Sigmoid colon (tissue), 4 donors: Measurements from ENCODE around the gene MBLAC2.

Experiments used
- CTCF ChIP-seq, 4 experiments: fragments of 450-650 bp in 3 of 4; fragments of 200-600 bp in 1 of 4; IDR thresholded peaks; one replicate each; pipeline ENCODE4 v1.5.1; 2016 to 2019; ENCODE audit warnings: antibody characterized with exemption in 4 of 4, mild to moderate bottlenecking in 3 of 4, moderate library complexity in 2 of 4
- EP300 ChIP-seq, 4 donors: sonication (generic); formaldehyde crosslinking; IDR thresholded peaks; one replicate each; pipeline ENCODE4 v1.6.1; 2017; ENCODE audit warnings: antibody characterized with exemption in 4 of 4
- POLR2A ChIP-seq, 2 donors: fragments of 450-650 bp; IDR thresholded peaks; one replicate each; pipeline ENCODE4 v1.6.1; 2016; ENCODE audit warnings: antibody characterized with exemption in 2 of 2, mild to moderate bottlenecking in 2 of 2, moderate library complexity in 2 of 2
- POLR2AphosphoS5 ChIP-seq, 4 donors: sonication (generic); formaldehyde crosslinking; IDR thresholded peaks; one replicate each; pipeline ENCODE4 v1.6.1; 2017; ENCODE audit warnings: antibody characterized with exemption in 4 of 4

- no peak for TF ChIP-seq CTCF (IDR thresholded peaks at IDR 0.05)
- TF ChIP-seq POLR2AphosphoS5 (IDR thresholded peaks at IDR 0.05) = no peak
- no peak for TF ChIP-seq EP300 (IDR thresholded peaks at IDR 0.05)
- TF ChIP-seq POLR2A (IDR thresholded peaks at IDR 0.05) = no peak
These were observed 50.3 kb downstream of the MBLAC2 start for GRCh38 chr5:90424245-90424644.
